SK-N-MC (cell line): ENCODE data around the gene CCDC116.
"Not testable (repeated sequence)": the region's sequence is repeated elsewhere in the genome, so short reads cannot be mapped to it uniquely, and the experiment has no call there.

ENCODE experiments used
- EZH2 ChIP-seq: fragments of 200-600 bp; sonication (generic); IDR thresholded peaks from one replicate; pipeline ENCODE4 v1.6.1; 2017; ENCODE audit warnings: antibody characterized with exemption
- POLR2AphosphoS5 ChIP-seq: IDR thresholded peaks from 2 replicates; pipeline ENCODE4 v1.6.1; 2012; ENCODE audit warnings: mild to moderate bottlenecking, low read depth, low read length, borderline replicate concordance

- TF ChIP-seq EZH2, POLR2AphosphoS5: not testable (repeated sequence)
Observed at GRCh38 chr22:21678842-21679241, 46.3 kb downstream of the CCDC116 start.
